Activated effector memory CD4-positive, alpha-beta T cell treated with anti-CD3 and anti-CD28 coated beads, Interleukin-2, amount 50 U/mL, for 16 hours (primary cell): ENCODE results near the gene IRF1.
A peak's percentile ranks its signal among the peaks of the same experiment; 100 is the strongest.
"Not testable (repeated sequence)": the region's sequence is repeated elsewhere in the genome, so short reads cannot be mapped to it uniquely, and the experiment has no call there.

Source experiments
- DNase-seq: peaks from one replicate; pipeline ENCODE4 v3.0.0-alpha.2; 2020

The IRF1 gene

GRCh38 chr5:132490484-132491367 lies at the start of gene IRF1:
IRF1 (minus strand) TSS chr5:132490773; CDS start chr5:132489478, 1,295 bp downstream.
- peak; percentile 99 for DNase-seq

GRCh38 chr5:132540149-132540548 lies 49.6 kb upstream of the IRF1 start:
- no peak for DNase-seq

GRCh38 chr5:132539716-132540115 lies 49.1 kb upstream of the IRF1 start:
- no peak for DNase-seq

- DNase-seq: no peak
These were observed 40.4 kb upstream of the IRF1 start for GRCh38 chr5:132530946-132531345.

- DNase-seq: no peak
These were observed 38.5 kb upstream of the IRF1 start for GRCh38 chr5:132528866-132529634.

GRCh38 chr5:132528021-132528420 lies 37.4 kb upstream of the IRF1 start:
- DNase-seq: no peak

- DNase-seq: no peak
These were observed 36.5 kb upstream of the IRF1 start for GRCh38 chr5:132526974-132527564.

- peak; percentile 65 for DNase-seq
These were observed 35.9 kb upstream of the IRF1 start for GRCh38 chr5:132526290-132526973.

- DNase-seq: no peak
These were observed 34.7 kb upstream of the IRF1 start for GRCh38 chr5:132525299-132525724.

- not testable (repeated sequence) for DNase-seq
These were observed 34.3 kb upstream of the IRF1 start for GRCh38 chr5:132524877-132525276.

- not testable (repeated sequence) for DNase-seq
These were observed 31.5 kb upstream of the IRF1 start for GRCh38 chr5:132522067-132522466.

GRCh38 chr5:132513618-132514336 lies 23.2 kb upstream of the IRF1 start:
- DNase-seq: not testable (repeated sequence)

- no peak for DNase-seq
These were observed 19.5 kb upstream of the IRF1 start for GRCh38 chr5:132510076-132510475.

- DNase-seq: no peak
These were observed 15.6 kb upstream of the IRF1 start for GRCh38 chr5:132506094-132506692.

- no peak for DNase-seq
These were observed 15.1 kb upstream of the IRF1 start for GRCh38 chr5:132505641-132506040.

GRCh38 chr5:132504746-132505145 lies 14.2 kb upstream of the IRF1 start:
- DNase-seq: no peak

- DNase-seq: no peak
These were observed 12.7 kb upstream of the IRF1 start for GRCh38 chr5:132503244-132503643.

- no peak for DNase-seq
These were observed 11.7 kb upstream of the IRF1 start for GRCh38 chr5:132501961-132502931.

GRCh38 chr5:132501629-132501956 lies 11.0 kb upstream of the IRF1 start:
- no peak for DNase-seq

- DNase-seq: peak; percentile 89
These were observed 10.5 kb upstream of the IRF1 start for GRCh38 chr5:132500931-132501628.
